DMS53 (cell line): Measurements from ENCODE around the gene RBM45.
"Not testable (repeated sequence)": the region's sequence is repeated elsewhere in the genome, so short reads cannot be mapped to it uniquely, and the experiment has no call there.

ENCODE experiments used
- DNase-seq: peaks from one replicate; lab custom pipeline; 2025; lab: John Stamatoyannopoulos, UW

The RBM45 gene

DNA sequence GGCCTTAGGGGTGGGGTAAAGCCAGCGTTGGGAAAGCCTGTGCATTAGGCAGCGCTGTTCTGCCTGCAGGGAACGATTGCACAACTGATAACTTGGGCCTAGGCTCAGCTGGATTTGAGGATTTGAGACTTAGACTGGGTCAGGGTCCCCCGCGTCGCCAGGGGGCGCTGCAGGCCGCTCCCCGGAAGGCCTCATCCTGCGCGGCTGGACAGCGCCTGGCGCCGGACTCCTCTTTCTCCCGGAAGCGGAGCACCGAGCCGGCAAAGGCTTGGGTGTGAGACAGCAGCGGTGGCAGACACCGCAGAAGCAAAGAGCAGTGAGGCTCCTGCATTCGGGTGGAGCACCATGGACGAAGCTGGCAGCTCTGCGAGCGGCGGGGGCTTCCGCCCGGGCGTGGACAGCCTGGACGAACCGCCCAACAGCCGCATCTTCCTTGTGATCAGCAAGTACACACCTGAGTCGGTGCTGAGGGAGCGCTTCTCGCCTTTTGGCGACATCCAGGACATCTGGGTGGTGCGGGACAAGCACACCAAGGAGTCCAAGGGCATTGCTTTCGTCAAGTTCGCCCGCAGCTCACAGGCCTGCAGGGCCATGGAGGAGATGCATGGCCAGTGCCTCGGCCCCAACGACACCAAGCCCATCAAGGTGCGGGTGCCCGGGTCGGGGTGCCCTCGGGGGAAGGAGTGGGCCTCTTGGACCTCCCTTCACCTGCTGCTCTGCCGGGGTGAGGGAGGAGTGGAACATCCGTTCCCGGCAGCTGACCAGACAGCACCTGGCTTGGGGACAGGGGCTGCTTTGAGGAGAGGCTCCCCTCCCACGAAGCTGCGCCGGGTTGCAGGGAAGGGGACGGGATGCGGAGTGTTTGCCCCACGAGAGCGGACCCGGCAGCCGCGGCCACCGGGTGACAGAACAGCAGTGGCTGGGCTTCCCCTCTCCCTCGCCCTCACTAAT is at the start of gene RBM45:
Gene RBM45, plus strand, starts transcription at position 236 of the 951 bp plus-strand sequence. Its CDS starts 110 bp downstream, at position 346.
- DNase-seq: peak; percentile 98

DNA sequence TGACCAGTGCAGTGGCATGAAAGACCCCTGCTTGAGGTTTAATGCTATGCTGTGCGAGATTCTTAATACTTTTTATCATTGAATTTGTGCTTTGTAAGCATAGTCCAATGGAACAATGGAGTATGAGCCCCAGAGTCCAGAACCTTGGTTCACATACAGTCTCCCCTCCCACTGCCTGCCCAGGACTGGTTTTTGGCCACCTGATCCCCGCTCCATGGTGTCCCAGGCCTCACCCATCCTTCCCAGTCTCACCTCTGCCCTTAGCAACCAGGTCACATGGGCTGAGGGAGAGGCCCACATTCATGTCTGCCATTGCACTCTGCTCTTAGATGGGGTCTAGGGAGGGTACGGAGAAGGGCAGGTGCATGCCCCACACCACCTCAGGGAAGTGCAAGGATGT is 45.9 kb upstream of the RBM45 start:
- DNase-seq: peak; percentile 31

- peak; percentile 91 for DNase-seq
These were observed 45.2 kb upstream of the RBM45 start for GRCh38 chr2:178066890-178067669.

DNA sequence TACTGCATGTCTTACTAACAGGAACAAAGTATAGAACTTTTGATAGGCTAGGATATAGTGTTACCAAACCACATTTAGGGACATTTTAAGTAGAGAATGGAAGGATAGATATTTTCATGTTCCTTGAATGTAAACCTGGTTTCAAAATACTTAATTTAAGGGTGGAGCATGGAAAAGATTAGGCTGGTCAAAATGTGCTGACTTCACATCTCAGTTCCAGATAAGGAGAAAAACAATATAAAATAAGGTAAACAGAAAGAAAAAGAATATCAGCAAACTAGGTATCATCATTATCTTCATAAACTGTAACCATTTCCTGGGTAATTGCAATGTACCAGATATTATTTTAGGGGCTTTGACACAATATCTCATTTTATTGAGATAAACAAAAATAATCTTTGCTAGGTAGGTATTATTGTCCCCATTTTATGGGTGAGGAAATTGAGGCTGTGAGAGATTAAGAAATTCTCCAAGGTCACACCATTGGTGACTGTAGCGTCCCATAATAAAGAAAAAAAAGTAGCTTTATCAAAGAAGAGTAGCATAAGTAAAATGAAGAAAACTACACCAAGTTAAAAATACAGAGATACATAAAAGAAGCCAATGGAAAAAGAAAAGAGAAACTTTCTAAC is 43.3 kb upstream of the RBM45 start:
- DNase-seq: no peak

DNA sequence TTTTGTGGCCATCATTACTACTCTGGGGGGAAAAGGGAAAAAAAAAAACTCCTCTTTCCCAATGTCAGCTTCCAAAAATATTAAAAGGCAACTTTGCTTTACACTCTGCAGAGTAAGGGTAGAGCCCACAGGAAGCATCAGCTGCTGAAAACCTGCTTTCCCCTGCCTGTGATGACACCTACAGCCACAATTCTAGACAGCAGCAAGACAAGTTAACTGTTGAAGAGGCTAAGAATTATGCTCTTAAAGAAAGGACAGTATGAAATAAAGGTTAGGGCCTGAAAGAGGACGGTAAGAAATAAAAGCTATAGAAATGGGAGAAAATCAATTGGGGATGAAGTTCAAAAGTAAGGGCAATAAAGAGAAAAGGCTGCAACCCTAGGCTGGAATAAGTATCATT is 42.7 kb upstream of the RBM45 start:
- DNase-seq: peak; percentile 69

- DNase-seq: peak; percentile 47
These were observed 41.4 kb upstream of the RBM45 start for GRCh38 chr2:178070824-178071223.

- peak; percentile 40 for DNase-seq
These were observed 40.2 kb upstream of the RBM45 start for GRCh38 chr2:178072000-178072382.

GRCh38 chr2:178072383-178073301 is 39.6 kb upstream of the RBM45 start, which contains the start of gene PDE11A:
Gene PDE11A, minus strand, starts transcription at chr2:178072777. Its CDS starts 340 bp downstream, at chr2:178072437.
- DNase-seq: peak; percentile 99

GRCh38 chr2:178074123-178075005 is 37.9 kb upstream of the RBM45 start:
- no peak for DNase-seq

- no peak for DNase-seq
These were observed 37.3 kb upstream of the RBM45 start for GRCh38 chr2:178075006-178075326.

- no peak for DNase-seq
These were observed 36.1 kb upstream of the RBM45 start for GRCh38 chr2:178076130-178076529.

- not testable (repeated sequence) for DNase-seq
These were observed 33.0 kb upstream of the RBM45 start for GRCh38 chr2:178079279-178079678.

DNA sequence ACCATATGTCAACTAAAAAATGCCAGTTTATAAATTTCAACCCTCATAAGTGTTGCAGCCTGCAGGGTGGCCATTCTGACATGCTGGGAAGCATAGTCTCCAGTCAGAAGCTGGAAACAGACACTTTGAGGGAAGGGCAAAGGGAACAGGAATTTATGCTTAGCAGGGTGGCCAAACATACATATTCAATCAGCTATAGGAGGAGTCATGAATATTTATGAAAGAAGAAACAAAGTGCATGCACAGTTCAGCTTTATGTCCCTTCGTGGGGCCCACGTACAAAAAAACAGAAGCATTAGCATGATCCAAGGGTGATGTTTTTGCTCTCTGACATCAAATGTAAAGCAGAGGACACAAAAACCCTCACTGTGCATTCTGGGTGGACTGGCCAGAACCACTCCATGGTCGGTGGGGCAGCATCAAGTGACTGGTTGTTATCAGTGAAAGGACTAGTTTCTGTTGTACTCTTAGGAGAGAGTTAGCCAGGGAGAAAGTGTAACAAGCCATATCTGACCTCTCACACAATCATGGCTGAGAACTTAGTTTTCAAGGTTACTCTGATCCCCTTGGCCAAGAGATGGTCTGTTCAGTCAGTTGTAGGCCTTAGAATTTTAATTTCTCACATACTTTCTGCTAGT is 29.7 kb upstream of the RBM45 start:
- no peak for DNase-seq

- no peak for DNase-seq
These were observed 28.0 kb upstream of the RBM45 start for GRCh38 chr2:178084273-178084672.

- DNase-seq: no peak
These were observed 23.4 kb upstream of the RBM45 start for GRCh38 chr2:178088774-178089270.

DNA sequence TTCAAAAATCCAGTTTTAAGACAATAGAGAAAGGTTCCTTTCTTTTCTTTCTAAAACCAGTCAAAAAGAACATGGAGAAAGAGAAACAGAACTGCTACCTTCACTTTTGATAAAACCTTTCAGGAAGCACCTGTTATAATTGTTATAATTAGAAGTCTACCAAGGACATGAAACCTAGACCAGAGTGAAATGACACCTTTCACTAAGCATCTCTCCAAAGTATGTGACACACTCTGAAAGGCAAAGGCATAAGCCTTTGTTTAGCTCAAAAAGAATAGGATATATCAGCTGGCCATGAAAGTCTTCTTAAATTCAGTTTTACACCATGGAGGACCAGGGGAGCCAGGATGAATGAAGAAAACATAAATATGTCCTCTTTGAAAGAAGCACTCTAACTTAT is 18.8 kb upstream of the RBM45 start:
- no peak for DNase-seq

DNA sequence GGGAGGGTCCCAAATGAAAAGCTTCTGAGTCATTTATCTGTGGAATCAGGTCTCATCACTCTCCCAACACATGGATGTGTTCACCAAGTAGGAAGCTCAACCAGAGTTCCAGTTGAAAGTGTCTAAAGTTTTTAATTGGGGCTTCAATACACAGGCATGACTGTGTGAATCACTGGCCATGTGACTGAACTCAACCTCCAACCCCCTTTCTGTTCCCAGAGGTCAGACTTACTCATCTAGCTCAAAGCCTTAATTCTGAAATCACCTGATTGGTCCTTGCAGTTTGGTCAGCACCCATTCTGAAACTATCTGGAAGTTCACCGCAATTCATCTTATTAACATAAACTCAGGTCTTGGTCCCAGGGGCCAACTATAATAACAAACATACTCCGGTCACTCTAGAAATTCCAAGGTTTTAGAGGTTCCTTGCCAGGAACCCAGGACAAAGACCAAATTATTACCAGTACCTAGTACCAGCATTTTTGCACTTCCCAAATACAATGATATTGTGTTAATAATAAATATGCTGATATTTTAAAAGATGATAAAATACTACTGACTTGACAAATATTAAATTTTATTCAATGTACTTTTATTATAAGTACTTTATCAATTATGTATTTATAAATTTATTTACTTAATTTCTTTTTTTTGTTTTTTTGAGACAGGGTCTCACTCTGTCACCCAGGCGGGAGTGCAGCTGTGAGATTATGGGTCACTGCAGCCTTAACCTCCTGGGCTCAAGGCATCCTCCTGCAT is 10.7 kb upstream of the RBM45 start:
- no peak for DNase-seq

GRCh38 chr2:178105566-178105965 is 6.7 kb upstream of the RBM45 start:
- DNase-seq: no peak

GRCh38 chr2:178106053-178106452 is 6.2 kb upstream of the RBM45 start:
- DNase-seq: no peak
